NOMO-1 treated with DMSO at 0.1 percent for 48 hours (cell line): ENCODE measurements around the gene SLC52A3.
"Not testable (repeated sequence)": the region's sequence is repeated elsewhere in the genome, so short reads cannot be mapped to it uniquely, and the experiment has no call there.

Experiments
- DNase-seq: peaks from one replicate; lab custom pipeline; 2025; ENCODE audit not compliant: unreplicated experiment; lab: John Stamatoyannopoulos, UW

Gene SLC52A3

DNA sequence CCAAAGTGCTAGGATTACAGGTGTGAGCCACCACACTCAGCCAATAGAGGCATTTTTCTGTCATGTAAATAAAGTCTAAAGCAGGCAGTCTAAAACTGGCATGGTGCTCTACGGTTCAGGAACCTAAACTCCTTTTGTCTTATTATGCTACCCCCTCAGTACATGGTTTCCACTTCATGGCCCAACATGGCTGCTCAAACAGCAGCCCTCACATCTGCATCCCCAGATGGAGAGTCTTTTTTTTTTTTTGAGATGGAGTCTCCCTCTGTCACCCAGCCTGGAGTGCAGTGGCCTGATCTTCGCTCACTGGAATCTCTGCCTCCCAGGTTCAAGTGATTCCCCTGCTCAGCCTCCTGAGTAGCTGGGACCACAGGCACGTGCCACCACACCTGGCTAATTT is 38.3 kb downstream of the SLC52A3 start:
- DNase-seq: no peak

DNA sequence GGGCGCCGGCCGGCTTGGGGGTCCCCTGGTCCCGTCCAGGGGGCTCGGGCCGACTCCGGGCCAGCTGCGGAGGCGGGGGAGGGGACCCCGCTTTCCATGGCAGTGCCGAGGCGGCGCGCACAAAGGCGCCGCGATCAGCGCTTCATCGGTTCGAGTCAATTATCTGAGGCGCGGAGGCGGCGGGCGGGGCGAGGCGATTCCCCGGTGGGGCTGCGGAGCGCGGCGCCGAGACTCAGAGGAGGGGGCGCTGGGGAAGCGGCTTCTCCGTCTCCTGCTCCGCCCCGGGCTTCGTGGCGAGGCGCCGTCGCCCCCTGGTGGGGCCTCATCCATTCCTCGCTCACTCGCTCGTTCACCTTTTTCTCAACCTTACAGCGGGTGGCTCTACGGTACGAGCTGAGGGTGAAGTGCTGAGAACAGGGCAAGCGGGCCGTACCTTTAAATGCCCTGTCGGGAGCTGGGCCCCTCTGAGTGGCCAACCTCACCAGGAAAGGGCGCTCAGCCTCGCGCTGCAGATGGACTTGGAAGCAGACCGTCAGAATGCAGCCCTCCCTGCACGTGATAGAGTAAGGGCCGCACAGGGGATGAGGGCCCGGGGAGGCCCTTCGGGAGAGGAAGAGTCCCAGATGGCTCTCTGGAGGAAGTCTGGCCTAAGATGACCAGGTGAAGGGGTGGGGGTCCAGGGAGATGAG is 39.9 kb downstream of the SLC52A3 start:
- peak; percentile 55 for DNase-seq

DNA sequence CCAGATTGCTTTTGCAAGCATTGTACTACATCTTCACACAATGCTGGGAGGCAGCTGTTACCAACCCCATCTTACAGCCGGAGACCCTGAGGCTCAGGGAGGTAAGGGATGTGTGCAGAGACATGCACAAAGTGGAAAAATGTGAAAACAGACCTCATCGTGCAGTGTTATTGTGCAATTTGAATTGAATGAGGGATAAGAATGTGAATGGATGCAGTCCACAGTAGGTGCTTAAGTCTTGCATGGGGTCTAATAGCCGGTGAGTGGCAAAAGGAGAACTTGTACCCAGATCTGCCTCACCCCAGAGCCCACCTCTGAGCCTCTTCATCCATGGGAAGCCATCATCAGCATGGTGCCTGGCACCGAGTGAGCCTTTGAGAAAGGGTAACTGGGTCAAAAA is 42.1 kb downstream of the SLC52A3 start:
- no peak for DNase-seq

DNA sequence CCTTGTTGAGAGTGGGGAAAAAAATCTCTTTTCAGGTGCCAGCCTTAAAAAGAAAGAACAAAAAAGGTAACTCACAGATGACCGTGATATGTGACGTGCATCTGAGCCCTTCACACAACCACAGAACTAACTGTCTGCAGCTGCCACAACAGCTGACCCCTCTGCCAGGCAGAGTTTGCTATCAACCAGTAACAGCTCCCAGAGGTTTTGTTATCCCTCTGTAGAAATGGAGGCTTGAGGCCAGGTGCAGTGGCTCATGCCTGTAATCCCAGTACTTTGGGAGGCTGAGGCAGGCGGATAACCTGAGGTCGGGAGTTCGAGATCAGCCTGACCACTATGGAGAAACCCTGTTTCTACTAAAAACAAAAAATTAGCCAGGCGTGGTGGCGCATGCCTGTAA is 42.8 kb downstream of the SLC52A3 start:
- DNase-seq: no peak

DNA sequence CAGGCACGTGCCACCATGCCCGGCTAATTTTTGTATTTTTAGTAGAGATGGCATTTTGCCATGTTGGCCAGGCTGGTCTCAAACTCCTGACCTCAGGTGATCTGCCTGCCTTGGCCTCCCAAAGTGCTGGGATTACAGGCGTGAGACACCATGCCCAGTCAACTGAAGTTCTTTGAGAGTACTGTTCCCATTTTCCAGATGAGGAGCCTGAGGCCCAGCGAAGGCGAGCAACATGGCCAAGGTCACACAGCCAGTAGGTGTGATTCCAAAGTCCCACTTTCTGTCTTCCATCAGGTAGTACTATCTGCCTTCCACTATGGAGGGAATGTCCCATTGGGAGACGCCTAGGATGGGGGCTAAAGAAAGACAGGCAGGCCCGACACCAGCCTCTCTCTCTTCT is 43.5 kb downstream of the SLC52A3 start:
- not testable (repeated sequence) for DNase-seq

DNA sequence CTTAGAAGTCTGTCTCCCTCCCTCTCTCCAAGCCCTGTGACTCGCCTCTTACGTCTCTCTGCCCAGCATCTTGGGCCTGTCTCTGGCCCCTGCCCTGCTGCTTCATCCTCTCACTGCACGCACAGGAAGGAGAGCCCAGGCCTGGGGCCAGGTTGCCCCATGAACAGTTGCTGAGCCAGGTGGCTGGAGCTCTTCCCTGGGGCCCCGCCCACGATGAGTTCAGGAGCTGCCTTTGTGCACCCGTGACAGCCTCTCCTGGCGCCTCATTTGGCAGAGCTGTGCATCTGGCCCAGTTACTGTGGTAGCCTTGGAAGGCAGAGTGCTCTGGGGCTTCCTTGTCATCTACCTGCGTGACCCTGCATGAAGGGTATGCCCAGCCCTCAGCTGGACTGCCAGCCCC is 44.5 kb downstream of the SLC52A3 start:
- DNase-seq: no peak

DNA sequence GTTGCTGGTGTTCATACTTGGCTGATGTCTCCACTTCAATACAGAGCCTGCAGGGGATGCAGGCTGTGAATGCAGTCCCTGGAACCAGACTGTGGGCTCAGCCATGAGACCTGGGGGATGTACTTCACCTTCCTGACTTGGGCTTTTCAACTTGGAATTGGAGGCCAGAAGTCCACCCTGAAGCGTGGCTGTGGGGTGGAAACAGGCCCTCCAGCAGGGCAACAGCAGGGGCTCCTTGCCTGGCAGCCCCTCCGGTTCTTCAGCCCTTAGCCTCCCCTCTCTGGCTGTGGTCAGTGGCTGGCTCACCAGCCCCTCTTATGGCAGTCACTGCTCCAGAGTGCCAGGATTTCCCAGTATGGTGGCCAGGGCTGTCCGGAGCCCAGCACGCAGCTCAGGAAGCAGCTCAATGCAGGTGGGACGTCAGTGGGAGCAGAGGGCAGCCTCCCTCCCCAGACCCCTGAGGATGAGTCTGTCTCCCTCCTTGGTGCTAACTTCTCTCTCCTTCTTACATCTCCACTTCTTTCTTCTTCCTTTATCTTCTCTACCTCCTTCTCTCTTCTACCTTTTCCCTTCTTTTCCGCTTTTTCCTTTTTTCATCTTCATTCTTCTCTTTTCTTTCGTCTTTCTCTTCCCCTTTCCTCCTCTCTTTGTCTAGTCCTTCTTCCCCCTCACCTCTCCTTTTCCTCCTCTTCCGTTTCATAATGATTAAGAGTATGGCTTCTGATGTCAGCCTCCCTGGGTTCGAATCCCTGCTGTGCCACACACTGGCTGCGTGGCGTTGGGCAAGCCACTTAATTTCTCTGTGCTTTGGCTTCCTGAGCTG is 45.3 kb downstream of the SLC52A3 start:
- DNase-seq: no peak

DNA sequence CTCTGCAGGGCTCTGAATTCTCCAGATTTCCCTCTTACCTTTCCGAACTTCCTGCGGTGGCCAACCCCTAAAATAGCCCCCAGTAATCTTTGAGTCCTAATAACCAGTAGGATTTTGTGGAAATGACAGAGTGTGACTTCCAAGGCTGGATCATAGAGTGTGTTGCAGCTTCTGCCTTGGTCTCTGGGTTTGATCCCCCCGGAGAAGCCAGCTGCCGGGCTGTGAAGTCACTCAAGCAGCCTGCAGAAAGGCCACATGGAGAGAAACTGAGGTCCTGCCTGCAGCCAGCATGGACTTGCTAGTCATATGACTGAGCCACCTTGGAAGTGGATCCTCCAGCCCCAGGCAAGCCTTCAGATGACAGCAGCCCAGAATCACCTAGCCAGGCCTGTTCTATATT is 46.4 kb downstream of the SLC52A3 start:
- no peak for DNase-seq

DNA sequence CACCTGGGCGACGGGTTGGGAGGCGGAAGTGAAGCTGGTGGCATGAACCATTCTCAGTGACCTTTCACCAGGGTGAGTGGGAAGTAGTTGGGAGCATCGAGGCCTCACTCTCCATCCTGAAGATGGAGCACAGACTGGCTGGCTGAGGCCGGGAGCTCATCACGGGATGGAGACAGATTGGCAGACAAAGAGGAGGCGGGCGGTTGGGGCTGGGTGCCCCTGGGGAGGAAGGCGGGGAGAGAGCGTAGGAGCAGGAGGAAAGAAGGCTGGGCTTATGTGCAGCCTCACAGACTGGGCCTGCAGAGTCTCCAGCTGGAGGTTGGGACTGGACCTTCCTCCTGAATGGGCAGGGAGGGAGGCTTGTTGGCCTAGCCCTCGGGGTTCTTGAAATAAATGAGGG is 48.5 kb downstream of the SLC52A3 start:
- DNase-seq: no peak

DNA sequence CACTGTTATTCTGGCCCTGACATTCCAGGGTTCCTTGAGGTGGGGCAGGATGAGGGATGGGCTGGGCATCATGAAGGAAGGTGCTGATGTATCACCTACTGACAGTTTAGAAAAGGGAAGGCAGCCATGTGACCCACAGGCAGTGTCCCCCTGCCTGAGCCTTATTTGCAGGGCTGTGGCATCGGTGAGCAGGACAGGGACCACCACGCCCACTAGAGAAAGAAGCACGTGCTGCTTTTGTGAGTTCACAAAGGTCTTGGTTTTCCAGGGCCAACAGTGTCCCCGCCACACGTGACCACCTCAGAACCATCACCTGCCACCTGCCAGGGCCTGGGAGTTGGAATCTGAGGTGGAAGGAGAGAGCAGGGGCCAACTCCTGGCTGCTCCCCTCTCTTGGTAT is 49.2 kb downstream of the SLC52A3 start:
- DNase-seq: no peak

DNA sequence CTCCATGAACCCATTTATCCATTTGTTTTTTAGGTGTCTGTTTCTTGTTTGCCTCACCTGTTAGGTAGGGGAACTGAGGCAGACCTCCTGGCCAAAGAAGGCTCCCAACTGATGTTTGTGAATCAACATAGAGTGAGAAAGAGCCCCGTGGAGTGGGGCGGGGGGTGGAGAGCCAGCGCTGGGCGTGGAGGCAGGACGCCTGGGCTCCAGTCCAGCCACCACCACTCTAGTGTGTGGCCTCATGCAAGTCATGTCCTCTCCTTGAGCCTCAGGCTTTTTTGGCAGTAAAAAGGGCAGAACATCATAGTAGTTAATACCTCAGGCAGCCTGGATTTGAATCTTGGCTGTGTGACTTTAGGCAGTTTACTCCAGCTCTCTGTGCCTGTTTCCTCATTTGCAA is 50.5 kb downstream of the SLC52A3 start:
- DNase-seq: no peak

DNA sequence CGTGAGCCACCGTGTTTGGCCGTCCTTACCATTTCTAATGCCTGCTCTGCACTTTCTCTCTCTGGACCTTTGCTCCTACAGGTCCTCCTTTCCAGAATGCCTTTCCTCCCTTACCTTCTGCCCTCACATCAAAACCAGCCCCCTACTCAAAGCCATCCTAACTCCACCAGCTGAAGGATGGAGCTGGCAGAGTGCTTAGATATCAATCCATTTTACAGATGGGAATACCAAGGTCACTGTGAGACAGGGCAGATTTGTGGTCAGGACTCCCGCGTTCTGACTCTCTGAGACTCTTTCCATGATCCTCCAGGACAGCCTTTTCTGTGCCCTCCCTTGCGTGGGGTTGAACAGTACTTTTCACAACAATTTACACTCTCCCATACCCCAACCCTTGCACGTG is 51.0 kb downstream of the SLC52A3 start:
- no peak for DNase-seq

DNA sequence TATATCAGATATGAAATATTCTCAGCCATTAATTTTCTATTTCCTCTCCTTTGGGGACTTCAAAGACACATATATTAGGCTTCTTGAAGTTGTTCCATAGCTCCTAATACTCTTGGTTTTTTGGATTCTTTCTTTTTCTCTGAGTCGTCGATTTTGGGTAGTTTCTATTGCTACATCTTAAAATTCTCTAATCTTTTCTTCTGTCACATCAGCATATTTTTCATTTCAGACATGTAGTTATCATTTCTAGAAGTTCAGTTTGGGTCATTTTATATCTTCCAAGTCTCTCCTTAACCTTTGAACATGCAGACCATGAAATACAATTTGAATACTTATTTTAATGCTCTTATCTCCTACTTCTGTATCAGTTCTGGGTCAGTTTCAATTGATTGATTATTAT is 53.8 kb downstream of the SLC52A3 start:
- DNase-seq: no peak

DNA sequence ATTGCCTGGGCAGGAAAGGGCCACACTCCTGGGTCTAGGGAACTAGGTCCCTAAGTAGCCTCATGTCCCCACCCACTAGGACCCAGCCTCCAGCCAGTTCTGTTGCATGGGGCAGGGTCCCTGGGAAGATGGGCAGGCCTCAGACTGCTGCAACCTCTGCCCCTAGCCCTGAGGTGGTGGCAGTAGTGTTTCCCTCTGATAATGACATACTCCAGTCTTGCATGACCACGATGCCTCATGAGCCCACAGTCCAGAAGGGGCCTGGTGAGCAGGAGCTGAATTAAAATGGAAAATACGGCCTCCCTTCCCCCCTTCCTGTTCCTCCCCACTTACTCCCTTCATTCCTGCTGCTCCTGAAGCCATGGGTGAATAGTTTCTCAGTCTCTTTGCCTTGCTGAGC is 56.7 kb downstream of the SLC52A3 start:
- no peak for DNase-seq

DNA sequence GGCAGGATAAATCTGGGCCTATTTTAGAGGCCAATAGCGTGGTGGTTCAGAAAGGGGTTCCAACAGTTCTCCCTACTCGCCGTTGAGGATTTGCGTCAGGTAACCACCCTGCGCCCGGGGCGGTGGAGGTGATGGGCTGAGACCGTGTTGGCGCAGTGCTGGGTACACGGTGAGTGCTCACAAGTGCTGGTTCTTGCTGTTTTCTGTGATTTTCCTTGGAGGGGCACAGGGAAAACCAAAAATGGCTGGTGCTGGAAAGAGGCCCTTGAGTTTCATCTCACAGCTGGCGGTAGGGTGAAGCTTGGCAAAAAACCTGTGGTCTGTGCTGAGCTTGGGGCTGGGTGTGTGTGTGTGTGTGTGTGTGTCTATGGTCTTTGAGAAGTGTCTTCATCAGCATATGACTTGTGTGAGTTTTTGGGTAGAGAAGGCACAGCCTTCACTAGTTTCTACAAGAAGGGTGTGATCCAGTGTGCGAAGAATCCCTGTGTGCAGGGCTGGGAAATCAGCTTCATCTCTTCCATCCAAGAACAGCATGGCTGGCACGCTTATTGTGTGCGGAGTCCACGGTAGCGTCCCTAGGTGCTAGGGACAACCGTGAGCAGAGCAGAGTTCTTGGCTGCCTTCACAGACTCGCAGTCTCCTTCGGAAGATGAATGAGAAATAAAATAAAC is 57.4 kb downstream of the SLC52A3 start:
- DNase-seq: no peak
